HG03139 (cell line): Measurements from ENCODE around the gene SLC6A7.
"Not testable (repeated sequence)": the region's sequence is repeated elsewhere in the genome, so short reads cannot be mapped to it uniquely, and the experiment has no call there.

ENCODE experiments used
- ATAC-seq: cut with Tn5 transposase; IDR thresholded peaks from one replicate; pipeline ENCODE4 v1.9.1; 2021; ENCODE audit not compliant: unreplicated experiment

The SLC6A7 gene

GRCh38 chr5:150215979-150216944, 26.4 kb downstream of the SLC6A7 start:
- ATAC-seq = no peak

- no peak for ATAC-seq
Measured at GRCh38 chr5:150217038-150217437, 27.2 kb downstream of the SLC6A7 start.

- peak; percentile 83 for ATAC-seq
Measured at GRCh38 chr5:150217873-150218692, 28.2 kb downstream of the SLC6A7 start.

GRCh38 chr5:150218693-150219035, 28.8 kb downstream of the SLC6A7 start:
- no peak for ATAC-seq

GRCh38 chr5:150219142-150219541, 29.3 kb downstream of the SLC6A7 start:
- ATAC-seq = no peak

GRCh38 chr5:150219861-150220260, 30.0 kb downstream of the SLC6A7 start:
- ATAC-seq = no peak

- ATAC-seq = no peak
Measured at GRCh38 chr5:150221471-150221870, 31.6 kb downstream of the SLC6A7 start.

GRCh38 chr5:150222906-150223305, 33.0 kb downstream of the SLC6A7 start:
- no peak for ATAC-seq

- ATAC-seq = no peak
Measured at GRCh38 chr5:150223474-150223873, 33.6 kb downstream of the SLC6A7 start.

GRCh38 chr5:150224483-150225027, 34.7 kb downstream of the SLC6A7 start:
- ATAC-seq = no peak

GRCh38 chr5:150227036-150227435, 37.2 kb downstream of the SLC6A7 start:
- no peak for ATAC-seq

GRCh38 chr5:150227606-150228273, 37.9 kb downstream of the SLC6A7 start:
- ATAC-seq = no peak

GRCh38 chr5:150229571-150229970, 39.7 kb downstream of the SLC6A7 start:
- ATAC-seq = no peak

GRCh38 chr5:150230842-150231241, 41.0 kb downstream of the SLC6A7 start:
- no peak for ATAC-seq

GRCh38 chr5:150233706-150234105, 43.8 kb downstream of the SLC6A7 start:
- not testable (repeated sequence) for ATAC-seq

GRCh38 chr5:150234576-150235499, 45.0 kb downstream of the SLC6A7 start:
- ATAC-seq = no peak

GRCh38 chr5:150235500-150235854, 45.6 kb downstream of the SLC6A7 start:
- ATAC-seq = no peak

- ATAC-seq = no peak
Measured at GRCh38 chr5:150236313-150236712, 46.5 kb downstream of the SLC6A7 start.

- ATAC-seq = no peak
Measured at GRCh38 chr5:150236981-150237754, 47.3 kb downstream of the SLC6A7 start.
